ENCODE measurements around the gene SLC17A2.

Gene SLC17A2

DNA sequence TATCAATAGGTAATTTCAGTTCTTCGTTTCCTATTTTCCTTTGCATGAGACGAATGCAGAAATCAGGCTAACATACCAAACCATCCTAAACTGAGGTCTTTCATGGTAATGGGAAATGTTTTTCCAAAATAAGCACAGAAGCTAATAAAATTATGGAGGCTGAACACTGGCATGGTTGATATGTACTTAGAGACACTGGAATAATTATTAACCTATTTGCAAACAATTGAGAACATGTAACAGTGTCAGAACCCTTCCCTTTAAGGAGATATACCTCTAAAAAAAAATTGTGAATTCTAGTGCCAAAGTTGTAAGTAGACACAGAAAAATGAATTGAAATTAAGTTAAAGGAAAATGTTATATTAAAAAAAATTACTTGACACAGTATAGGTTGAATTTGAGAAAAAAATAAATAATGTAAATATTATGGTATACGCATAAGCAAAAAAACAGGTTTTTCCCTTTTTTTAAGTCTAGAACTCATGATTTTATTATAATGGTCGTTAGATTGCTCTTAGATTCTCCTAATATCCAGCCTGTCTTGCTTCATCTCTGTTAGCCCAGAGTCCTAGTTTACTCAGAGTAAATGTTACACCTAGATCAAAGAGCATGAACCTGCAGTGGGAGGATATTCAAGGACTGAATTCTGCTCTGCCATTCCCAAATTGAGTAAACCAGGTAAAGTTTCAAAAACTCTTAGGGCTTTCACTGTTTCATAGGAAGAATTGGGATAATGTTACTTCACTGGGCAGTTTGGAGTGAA, 1.7 kb downstream of the SLC17A2 start:
- Histone ChIP-seq H3K4me3 (ENCODE audit: low read length) (no peak overlapping the region), H3K9ac (ENCODE audit: low read length) (no peak overlapping the region), H3K27ac (ENCODE audit: low read depth, low read length) (no peak overlapping the region), H3K27me3 (ENCODE audit: control insufficient read depth, insufficient read depth, low read length) (no peaks in the 10 kb centered on the region), H3K4me1 (ENCODE audit: control insufficient read depth, insufficient read depth, low read length) (no peaks in the 10 kb centered on the region), H3K36me3 (ENCODE audit: control insufficient read depth, insufficient read depth, low read length) (no peaks in the 10 kb centered on the region)

DNA sequence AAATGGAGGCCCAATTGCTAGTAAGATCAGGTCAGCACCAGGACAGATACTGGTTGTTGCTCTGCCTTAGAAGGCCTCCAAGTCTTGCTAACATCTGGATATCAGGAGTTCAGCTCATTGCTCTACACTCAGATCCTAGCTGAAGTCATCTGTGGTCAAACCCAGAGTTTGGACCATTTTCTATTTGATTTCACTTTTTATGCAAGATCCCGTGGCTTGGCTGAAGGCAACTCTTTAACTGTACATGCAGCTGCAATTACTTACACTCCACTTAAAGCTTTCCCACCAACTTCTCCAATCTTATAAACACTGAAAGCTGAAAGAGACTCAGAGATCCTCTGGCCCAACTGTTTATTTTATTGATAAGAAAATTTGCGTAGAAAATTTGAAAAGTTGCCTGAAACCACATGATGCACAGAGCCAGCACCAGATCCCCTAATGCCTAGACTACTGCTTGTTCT, 2.7 kb downstream of the SLC17A2 start:
- Histone ChIP-seq H3K36me3 (ENCODE audit: control insufficient read depth, insufficient read depth, low read length) (no peaks in the 10 kb centered on the region), H3K27ac (ENCODE audit: low read depth, low read length) (no peak overlapping the region), H3K4me1 (ENCODE audit: control insufficient read depth, insufficient read depth, low read length) (no peaks in the 10 kb centered on the region), H3K9ac (ENCODE audit: low read length) (no peak overlapping the region), H3K4me3 (ENCODE audit: low read length) (no peak overlapping the region), H3K27me3 (ENCODE audit: control insufficient read depth, insufficient read depth, low read length) (no peaks in the 10 kb centered on the region)

DNA sequence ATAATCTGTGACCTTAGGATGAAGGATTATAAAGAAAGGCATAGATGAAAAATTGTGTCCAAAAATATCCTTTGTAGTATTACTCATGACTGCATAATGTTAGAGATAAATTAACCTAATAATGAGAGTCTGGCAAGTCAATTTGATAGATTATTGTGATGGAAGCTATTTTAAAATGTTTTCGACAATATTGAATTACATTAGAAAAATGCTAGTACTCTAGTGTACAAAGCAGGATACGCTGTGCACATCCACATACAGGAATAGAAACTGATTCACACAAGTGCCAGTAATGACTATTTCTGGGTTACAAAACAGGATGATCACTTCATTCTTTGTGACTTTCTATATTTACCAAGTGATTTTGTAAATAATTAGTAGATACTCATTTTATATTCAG, 3.3 kb downstream of the SLC17A2 start:
- no peaks in the 10 kb centered on the region for H3K36me3 ChIP-seq (ENCODE audit: control insufficient read depth, insufficient read depth, low read length)
- no peak overlapping the region for H3K9ac ChIP-seq (ENCODE audit: low read length)
- H3K27ac ChIP-seq (ENCODE audit: low read depth, low read length), result no peak overlapping the region
- H3K27me3 ChIP-seq (ENCODE audit: control insufficient read depth, insufficient read depth, low read length), result no peaks in the 10 kb centered on the region
- no peaks in the 10 kb centered on the region for H3K4me1 ChIP-seq (ENCODE audit: control insufficient read depth, insufficient read depth, low read length)
- H3K4me3 ChIP-seq (ENCODE audit: low read length), result no peak overlapping the region

GRCh38 chr6:25925876-25926275, 4.6 kb downstream of the SLC17A2 start:
- H3K4me3 ChIP-seq (ENCODE audit: low read length), result no peak overlapping the region
- no peak overlapping the region for H3K9ac ChIP-seq (ENCODE audit: low read length)
- no peaks in the 10 kb centered on the region for H3K27me3 ChIP-seq (ENCODE audit: control insufficient read depth, insufficient read depth, low read length)
- no peak overlapping the region for H3K27ac ChIP-seq (ENCODE audit: low read depth, low read length)
- no peaks in the 10 kb centered on the region for H3K4me1 ChIP-seq (ENCODE audit: control insufficient read depth, insufficient read depth, low read length)
- H3K36me3 ChIP-seq (ENCODE audit: control insufficient read depth, insufficient read depth, low read length), result no peaks in the 10 kb centered on the region

- Histone ChIP-seq H3K4me1 (ENCODE audit: control insufficient read depth, insufficient read depth, low read length) (no peaks in the 10 kb centered on the region), H3K9ac (ENCODE audit: low read length) (no peak overlapping the region), H3K27me3 (ENCODE audit: control insufficient read depth, insufficient read depth, low read length) (no peaks in the 10 kb centered on the region), H3K36me3 (ENCODE audit: control insufficient read depth, insufficient read depth, low read length) (no peaks in the 10 kb centered on the region), H3K27ac (ENCODE audit: low read depth, low read length) (no peak overlapping the region), H3K4me3 (ENCODE audit: low read length) (no peak overlapping the region)
These were observed 8.2 kb downstream of the SLC17A2 start for GRCh38 chr6:25922301-25922700.

DNA sequence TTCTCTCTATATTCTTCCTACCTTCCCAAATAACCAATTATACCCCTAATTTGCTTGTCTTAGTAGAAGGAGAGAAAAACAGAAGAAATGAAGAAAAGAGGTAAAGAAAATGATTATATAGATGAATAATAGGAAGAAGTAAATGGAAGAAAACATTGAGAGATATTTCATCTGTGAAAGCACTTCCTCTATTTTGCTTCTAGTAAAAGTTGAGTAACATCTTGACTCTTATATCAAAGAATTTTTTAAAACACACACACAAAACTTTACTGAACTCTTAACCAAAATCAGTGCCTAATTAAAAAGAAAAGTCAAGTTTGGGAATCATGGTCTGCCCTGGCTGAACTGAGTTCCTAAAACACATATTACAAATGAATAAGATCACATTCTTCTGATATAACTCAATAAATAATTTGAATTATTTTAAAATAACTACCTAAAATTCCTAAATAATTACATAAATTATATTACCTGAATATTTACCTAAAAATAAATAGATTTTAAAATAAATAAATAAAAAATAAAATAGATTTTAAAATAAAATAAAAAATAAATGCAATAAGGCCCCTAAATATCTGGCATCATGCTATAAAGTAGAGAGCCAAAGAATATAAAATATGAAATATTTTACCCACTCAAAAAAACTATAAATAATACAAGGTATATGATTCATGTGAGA, 8.8 kb downstream of the SLC17A2 start:
- Histone ChIP-seq H3K9ac (ENCODE audit: low read length) (no peak overlapping the region), H3K4me1 (ENCODE audit: control insufficient read depth, insufficient read depth, low read length) (no peaks in the 10 kb centered on the region), H3K4me3 (ENCODE audit: low read length) (no peak overlapping the region), H3K27ac (ENCODE audit: low read depth, low read length) (no peak overlapping the region), H3K36me3 (ENCODE audit: control insufficient read depth, insufficient read depth, low read length) (no peaks in the 10 kb centered on the region), H3K27me3 (ENCODE audit: control insufficient read depth, insufficient read depth, low read length) (no peaks in the 10 kb centered on the region)

- no peak overlapping the region for H3K9ac ChIP-seq (ENCODE audit: low read length)
- H3K27me3 ChIP-seq (ENCODE audit: control insufficient read depth, insufficient read depth, low read length), result no peaks in the 10 kb centered on the region
- no peaks in the 10 kb centered on the region for H3K4me1 ChIP-seq (ENCODE audit: control insufficient read depth, insufficient read depth, low read length)
- no peak overlapping the region for H3K4me3 ChIP-seq (ENCODE audit: low read length)
- no peak overlapping the region for H3K27ac ChIP-seq (ENCODE audit: low read depth, low read length)
- no peaks in the 10 kb centered on the region for H3K36me3 ChIP-seq (ENCODE audit: control insufficient read depth, insufficient read depth, low read length)
These were observed 10.8 kb downstream of the SLC17A2 start for GRCh38 chr6:25919657-25920056.

- no peak overlapping the region for H3K9ac ChIP-seq (ENCODE audit: low read length)
- no peaks in the 10 kb centered on the region for H3K36me3 ChIP-seq (ENCODE audit: control insufficient read depth, insufficient read depth, low read length)
- no peaks in the 10 kb centered on the region for H3K27me3 ChIP-seq (ENCODE audit: control insufficient read depth, insufficient read depth, low read length)
- no peak overlapping the region for H3K27ac ChIP-seq (ENCODE audit: low read depth, low read length)
- no peaks in the 10 kb centered on the region for H3K4me1 ChIP-seq (ENCODE audit: control insufficient read depth, insufficient read depth, low read length)
- no peak overlapping the region for H3K4me3 ChIP-seq (ENCODE audit: low read length)
These were observed 12.3 kb downstream of the SLC17A2 start for GRCh38 chr6:25918083-25918683.

GRCh38 chr6:25916789-25917490, 13.6 kb downstream of the SLC17A2 start:
- Histone ChIP-seq H3K9ac (ENCODE audit: low read length) (no peak overlapping the region), H3K27me3 (ENCODE audit: control insufficient read depth, insufficient read depth, low read length) (no peaks in the 10 kb centered on the region), H3K36me3 (ENCODE audit: control insufficient read depth, insufficient read depth, low read length) (no peaks in the 10 kb centered on the region), H3K27ac (ENCODE audit: low read depth, low read length) (no peak overlapping the region), H3K4me3 (ENCODE audit: low read length) (no peak overlapping the region), H3K4me1 (ENCODE audit: control insufficient read depth, insufficient read depth, low read length) (no peaks in the 10 kb centered on the region)

DNA sequence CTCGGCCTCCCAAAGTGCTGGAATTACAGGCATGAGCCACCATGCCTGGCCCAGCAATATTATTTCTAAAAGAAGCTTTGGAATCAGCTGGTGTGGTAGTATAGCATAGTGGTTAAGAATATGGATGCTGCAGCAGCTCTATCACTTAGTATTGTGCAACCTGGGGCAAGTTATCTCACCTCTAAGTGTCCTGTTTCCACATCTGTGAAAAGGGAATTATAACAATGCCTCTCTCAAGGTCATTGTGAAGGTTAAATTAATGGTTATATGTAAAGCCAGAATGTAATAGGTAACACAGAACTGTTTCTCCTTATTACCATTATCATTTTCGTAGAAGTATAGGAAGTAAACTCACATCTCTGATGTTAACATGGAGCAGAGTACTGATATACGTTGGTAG, 14.2 kb downstream of the SLC17A2 start:
- H3K4me3 ChIP-seq (ENCODE audit: low read length), result no peak overlapping the region
- H3K9ac ChIP-seq (ENCODE audit: low read length), result no peak overlapping the region
- no peaks in the 10 kb centered on the region for H3K4me1 ChIP-seq (ENCODE audit: control insufficient read depth, insufficient read depth, low read length)
- no peak overlapping the region for H3K27ac ChIP-seq (ENCODE audit: low read depth, low read length)
- no peaks in the 10 kb centered on the region for H3K27me3 ChIP-seq (ENCODE audit: control insufficient read depth, insufficient read depth, low read length)
- no peaks in the 10 kb centered on the region for H3K36me3 ChIP-seq (ENCODE audit: control insufficient read depth, insufficient read depth, low read length)

DNA sequence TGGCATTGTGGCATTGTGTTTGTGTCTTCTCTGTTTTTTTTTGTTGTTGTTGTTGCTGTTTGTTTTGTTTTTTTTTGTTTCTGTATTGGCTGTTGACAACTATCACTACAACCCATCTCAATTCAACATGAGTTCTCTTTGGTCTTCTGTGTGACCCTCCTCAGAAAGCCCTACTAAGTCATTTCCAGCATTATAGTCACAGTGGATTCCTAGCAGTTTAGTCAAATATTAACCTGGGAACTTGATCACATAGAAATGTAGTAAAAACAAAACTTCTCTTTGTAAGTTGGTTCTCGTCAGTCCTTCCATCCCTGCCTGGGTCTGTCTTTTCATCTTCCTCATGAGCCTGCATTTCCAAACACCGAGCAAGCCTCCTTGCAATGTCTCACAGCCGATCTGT, 16.8 kb downstream of the SLC17A2 start:
- no peaks in the 10 kb centered on the region for H3K36me3 ChIP-seq (ENCODE audit: control insufficient read depth, insufficient read depth, low read length)
- H3K9ac ChIP-seq (ENCODE audit: low read length), result no peak overlapping the region
- H3K27ac ChIP-seq (ENCODE audit: low read depth, low read length), result no peak overlapping the region
- no peak overlapping the region for H3K4me3 ChIP-seq (ENCODE audit: low read length)
- no peaks in the 10 kb centered on the region for H3K27me3 ChIP-seq (ENCODE audit: control insufficient read depth, insufficient read depth, low read length)
- no peaks in the 10 kb centered on the region for H3K4me1 ChIP-seq (ENCODE audit: control insufficient read depth, insufficient read depth, low read length)

GRCh38 chr6:25911351-25911750, 19.1 kb downstream of the SLC17A2 start:
- no peaks in the 10 kb centered on the region for H3K27me3 ChIP-seq (ENCODE audit: control insufficient read depth, insufficient read depth, low read length)
- no peaks in the 10 kb centered on the region for H3K36me3 ChIP-seq (ENCODE audit: control insufficient read depth, insufficient read depth, low read length)
- H3K27ac ChIP-seq (ENCODE audit: low read depth, low read length), result no peak overlapping the region

More at GRCh38 chr6:25911351-25911750, 19.1 kb downstream of the SLC17A2 start:
- Histone ChIP-seq H3K4me3 (ENCODE audit: low read length) (no peak overlapping the region), H3K9ac (ENCODE audit: low read length) (no peak overlapping the region), H3K4me1 (ENCODE audit: control insufficient read depth, insufficient read depth, low read length) (no peaks in the 10 kb centered on the region)
